GM21447 (cell line): ENCODE measurements around the gene NUDT5.
A peak's percentile ranks its signal among the peaks of the same experiment; 100 is the strongest.
"Not testable (repeated sequence)": the region's sequence is repeated elsewhere in the genome, so short reads cannot be mapped to it uniquely, and the experiment has no call there.

Experiments
- ATAC-seq: cut with Tn5 transposase; IDR thresholded peaks from one replicate; pipeline ENCODE4 v1.9.1; 2021; ENCODE audit not compliant: unreplicated experiment

The NUDT5 gene

GRCh38 chr10:12195603-12196506, at the start of gene NUDT5, which contains the start of gene CDC123:
NUDT5 (minus strand) TSS chr10:12195891; CDS start chr10:12186291, 9,600 bp downstream.
CDC123 (plus strand) TSS chr10:12196188; CDS start chr10:12196246, 58 bp downstream.
- peak; percentile 85 for ATAC-seq

DNA sequence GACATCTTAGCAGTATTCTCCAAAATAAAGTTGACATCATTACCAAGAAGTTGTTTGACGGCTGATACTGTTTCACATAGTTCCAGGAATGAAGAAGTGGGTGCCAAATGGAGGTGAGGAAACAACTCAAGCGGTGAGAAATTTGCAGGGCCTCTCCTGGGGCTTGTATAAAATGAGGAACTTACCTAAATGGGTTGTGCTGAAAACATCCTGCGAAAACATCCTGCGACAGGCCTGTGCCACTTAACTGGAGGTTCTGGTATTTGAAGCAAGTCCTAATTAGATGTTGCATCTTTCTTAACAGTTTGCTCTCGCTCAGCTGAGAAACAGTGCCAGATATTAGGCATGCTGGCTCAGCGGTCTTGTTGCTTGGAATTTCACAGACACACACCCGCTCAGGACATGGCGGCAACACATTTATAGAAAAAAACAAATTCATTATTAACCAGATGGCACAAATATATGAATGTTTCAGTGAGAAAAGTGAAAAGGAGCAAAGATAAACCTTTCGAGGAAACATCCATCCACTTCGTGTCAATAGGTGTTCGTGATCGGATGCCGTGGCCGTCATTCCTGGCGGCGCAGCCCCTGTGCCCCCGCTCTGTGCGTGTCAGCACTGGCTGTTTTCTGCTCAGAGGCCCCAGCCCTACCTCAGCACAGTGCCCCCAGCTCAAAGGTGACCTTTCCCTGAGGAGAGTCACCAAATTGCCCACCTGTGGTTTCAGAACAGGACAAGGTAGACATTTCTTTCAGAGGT, 48.4 kb upstream of the NUDT5 start:
- no peak for ATAC-seq

DNA sequence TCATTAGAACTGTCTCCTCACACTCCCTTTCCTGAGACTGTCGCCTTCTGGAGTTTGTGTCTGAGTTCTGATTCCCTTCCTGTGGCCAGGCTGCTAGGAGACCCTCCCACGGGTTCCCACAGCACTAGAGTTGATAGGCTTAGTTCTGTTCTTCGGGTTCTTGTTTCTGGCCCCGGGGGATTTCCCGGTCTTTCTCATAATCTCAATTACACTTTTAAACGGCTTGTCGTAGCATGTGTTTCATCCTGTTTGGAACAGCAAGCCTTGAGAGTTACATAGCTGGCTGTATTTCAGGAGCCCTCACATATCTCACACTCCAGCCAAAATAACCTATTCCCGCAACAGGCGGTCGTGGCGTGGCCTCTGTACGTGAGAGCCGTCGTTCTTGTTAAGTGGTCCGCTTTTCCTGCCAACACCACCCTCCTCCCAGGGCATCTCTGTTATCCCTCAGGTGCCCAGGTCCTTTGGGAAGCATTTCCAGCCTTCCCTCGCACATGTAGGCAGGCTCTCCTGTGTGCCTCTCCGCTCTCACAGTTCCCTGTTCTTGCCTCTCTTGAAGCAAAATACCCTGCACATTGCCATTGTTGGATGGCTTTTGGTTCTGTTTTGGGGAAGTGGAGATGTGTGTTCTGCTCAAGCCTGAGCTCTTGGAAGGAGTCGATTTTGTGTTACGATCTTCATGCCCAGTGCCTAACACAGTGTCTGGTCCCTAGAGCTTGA, 46.3 kb upstream of the NUDT5 start:
- no peak for ATAC-seq

DNA sequence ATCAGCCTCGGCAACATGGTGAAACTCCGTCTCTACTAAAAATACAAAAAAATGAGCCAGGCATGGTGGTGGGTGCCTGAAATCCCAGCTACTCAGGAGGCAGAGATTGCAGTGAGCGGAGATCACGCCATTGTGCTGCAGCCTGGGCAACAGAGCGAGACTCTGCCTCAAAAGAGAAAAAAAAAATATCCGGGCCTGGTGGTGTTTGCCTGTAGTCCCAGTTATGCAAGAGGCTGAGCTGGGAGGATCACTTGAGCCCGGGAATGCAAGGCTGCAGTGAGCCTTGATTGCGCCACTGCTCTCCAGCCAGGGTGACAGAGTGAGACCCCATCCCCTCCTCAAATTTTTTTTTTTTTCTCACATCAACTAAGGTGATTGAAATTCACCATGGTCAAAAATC, 43.1 kb upstream of the NUDT5 start:
- ATAC-seq: no peak

DNA sequence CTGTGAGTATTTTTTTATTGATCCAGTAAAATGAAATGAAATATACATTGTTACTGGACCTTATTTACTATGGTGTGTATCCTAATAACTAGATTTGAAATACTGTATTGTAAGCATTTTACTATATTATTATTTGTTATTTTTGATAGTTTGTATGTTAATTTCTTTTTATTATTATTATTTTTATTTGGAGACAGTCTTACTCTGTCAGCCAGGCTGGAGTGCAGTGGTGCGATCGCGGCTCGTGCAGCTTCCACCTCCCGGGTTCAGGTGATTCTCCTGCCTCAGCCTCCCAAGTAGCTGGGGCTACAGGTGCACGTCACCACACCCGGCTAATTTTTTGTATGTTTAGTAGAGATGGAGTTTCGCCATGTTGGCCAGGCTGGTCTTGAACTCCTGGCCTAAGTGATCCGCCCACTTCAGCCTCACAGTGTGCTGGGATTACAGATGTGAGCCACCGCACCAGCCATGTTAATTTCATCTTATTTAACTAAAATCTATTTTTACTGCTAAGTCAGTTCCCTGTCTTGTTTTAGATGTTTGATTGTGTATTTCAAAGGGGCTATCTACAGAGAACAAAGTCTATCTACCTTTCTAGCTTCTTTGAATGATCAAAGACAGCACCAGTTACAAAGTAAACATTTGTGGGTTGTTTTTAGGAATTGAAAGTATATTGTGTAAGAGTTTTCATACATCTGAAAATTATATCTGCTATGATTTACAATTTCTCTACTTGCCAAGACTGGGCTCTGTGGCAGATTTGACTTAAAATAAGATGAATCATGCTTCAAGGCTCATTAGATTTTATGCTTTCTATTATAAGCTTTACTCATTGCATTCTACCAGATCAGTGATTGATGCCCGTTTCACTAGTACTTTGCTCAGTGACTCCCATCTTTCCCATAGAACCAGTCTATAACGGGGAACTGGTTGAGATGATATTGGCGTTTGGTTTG, 41.9 kb upstream of the NUDT5 start:
- ATAC-seq: no peak

DNA sequence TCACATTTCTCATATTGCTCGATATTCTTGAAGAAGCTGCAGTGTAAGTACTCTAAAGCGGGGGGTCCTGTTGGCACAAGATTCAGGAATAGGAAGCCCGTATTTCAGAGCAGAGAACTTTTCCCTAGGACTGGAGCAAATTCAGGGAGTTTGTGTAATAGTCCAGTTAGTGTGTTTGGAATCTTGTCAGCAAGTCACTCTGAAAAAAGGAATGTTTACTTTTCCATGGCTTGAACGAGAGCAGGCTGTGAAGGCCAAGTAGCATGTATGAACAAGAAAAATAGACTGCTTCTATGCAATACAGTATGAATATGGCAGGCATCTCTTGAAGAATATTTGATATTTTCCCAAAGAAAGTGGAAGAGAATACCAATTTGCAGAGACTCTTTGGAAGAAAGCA, 40.1 kb upstream of the NUDT5 start:
- no peak for ATAC-seq

DNA sequence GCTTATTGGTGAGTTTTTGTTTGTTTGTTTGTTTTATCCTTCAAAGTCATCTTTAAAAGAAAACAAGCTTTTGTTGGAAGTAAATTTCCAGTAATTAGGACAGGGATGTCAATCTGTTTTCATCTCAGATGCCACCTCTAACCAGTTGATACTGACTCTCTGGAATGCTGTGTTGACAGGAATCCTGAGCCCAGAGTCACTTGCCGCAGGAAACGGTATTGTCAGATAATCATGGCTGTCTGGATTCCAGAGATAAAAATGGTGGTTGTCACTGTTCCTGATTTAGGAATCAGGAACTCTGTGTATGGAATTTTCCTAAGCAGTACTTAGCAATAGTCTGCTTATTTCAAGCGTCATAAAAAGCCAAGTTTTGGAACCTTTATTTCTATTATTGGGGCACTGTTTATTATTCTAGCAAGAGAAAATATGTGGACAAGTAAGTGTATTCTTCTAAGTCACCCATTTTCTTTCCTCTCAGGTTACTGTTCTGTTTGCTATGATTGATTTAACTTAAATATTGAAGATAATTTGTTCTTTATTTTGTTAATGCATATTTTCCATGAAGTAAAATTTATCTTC, 39.5 kb upstream of the NUDT5 start:
- no peak for ATAC-seq

GRCh38 chr10:12234687-12235086, 39.0 kb upstream of the NUDT5 start:
- not testable (repeated sequence) for ATAC-seq

- no peak for ATAC-seq
These were observed 33.2 kb upstream of the NUDT5 start for GRCh38 chr10:12228851-12229250.

- ATAC-seq: not testable (repeated sequence)
These were observed 30.7 kb upstream of the NUDT5 start for GRCh38 chr10:12226438-12226837.

DNA sequence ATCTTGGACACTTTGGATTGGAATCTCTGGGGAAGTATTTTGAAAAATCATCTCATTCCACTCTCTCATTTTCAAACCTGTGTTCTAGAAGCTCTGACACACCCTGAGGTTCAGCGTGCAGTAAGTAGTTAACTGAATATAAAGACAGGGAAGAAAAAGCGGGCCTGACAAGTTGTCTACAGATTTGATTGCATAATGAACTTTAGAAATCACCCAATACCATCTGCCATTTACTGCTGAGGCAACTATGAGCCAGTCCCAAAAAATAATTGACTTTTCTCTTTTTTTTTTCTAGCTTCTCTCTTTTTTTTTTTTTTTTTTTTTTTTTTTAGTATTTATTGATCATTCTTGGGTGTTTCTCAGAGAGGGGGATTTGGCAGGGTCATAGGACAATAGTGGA, 29.8 kb upstream of the NUDT5 start:
- no peak for ATAC-seq

GRCh38 chr10:12221323-12222298, 25.9 kb upstream of the NUDT5 start:
- no peak for ATAC-seq

GRCh38 chr10:12218991-12219390, 23.3 kb upstream of the NUDT5 start:
- no peak for ATAC-seq

- no peak for ATAC-seq
These were observed 19.1 kb upstream of the NUDT5 start for GRCh38 chr10:12214763-12215218.

DNA sequence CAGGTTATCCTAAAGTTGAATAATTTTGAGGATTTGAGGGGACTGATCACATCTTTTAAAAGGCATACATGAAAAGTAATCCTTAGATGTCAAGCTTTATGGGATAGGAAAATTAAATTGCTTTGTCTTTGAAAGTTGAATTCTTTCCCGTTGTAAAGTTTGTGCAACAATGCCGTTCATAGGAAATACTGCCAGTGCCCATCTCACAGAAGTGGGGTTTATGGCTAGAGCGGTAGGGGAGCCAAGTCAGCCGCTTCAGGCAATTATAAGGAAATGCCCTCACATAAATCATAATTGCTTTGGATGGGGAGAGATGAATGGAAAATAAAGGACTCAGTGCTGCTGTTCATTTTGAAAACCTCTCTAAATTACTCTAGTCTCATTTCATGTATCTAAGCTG, 18.4 kb upstream of the NUDT5 start:
- ATAC-seq: no peak

GRCh38 chr10:12213621-12214020, 17.9 kb upstream of the NUDT5 start:
- no peak for ATAC-seq

GRCh38 chr10:12212454-12212853, 16.8 kb upstream of the NUDT5 start:
- ATAC-seq: no peak

DNA sequence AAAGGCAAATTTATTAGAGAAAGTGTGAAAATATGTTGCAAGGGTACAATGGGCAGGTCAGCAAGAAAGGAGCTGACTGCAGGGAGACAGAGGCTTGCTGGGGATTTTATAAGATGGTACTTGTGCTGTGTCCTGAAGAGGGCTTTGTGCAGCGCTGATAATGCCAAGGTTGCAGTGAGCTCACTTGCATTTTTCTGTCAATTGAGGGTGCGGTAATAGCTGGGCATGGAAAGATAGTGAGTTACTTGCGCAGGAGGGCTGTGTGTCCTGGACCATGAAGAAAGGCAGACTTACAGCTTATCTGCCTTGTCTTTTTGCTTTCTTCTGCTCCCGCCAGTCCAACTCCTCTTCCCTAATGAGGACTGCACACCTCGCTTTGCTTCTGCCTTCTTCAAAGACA, 12.8 kb upstream of the NUDT5 start:
- ATAC-seq: no peak

- no peak for ATAC-seq
These were observed 11.4 kb upstream of the NUDT5 start for GRCh38 chr10:12207114-12207513.
